ENCODE data around the gene PTPRG.
A peak's percentile ranks its signal among the peaks of the same experiment; 100 is the strongest.

DNA sequence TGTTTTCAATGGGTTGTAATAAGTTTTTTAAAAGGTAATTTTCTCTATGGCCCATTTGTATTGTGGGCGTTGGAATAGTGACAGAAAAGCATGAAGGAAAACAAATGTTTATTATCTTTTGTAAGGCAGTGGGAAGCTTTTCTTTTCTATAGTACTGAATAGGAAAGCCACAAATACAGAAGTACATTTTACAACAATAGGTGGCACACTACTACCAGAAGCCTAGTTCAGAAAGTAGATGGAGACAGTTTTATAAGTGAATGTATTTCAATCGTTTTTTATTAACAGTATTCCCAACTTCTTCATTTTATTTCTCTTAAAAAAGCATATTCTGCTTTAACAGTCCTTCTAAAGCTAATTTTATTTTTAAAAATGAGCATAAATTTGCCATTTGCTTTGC, 296.7 kb downstream of the PTPRG start:
- TF ChIP-seq, protein P1, sequence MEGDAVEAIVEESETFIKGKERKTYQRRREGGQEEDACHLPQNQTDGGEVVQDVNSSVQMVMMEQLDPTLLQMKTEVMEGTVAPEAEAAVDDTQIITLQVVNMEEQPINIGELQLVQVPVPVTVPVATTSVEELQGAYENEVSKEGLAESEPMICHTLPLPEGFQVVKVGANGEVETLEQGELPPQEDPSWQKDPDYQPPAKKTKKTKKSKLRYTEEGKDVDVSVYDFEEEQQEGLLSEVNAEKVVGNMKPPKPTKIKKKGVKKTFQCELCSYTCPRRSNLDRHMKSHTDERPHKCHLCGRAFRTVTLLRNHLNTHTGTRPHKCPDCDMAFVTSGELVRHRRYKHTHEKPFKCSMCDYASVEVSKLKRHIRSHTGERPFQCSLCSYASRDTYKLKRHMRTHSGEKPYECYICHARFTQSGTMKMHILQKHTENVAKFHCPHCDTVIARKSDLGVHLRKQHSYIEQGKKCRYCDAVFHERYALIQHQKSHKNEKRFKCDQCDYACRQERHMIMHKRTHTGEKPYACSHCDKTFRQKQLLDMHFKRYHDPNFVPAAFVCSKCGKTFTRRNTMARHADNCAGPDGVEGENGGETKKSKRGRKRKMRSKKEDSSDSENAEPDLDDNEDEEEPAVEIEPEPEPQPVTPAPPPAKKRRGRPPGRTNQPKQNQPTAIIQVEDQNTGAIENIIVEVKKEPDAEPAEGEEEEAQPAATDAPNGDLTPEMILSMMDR (IDR thresholded peaks at IDR 0.05; ENCODE audit: low read depth, low read length, poor library complexity, severe bottlenecking): peak; percentile 52
- no peak for TF ChIP-seq EZH2phosphoT487 (IDR thresholded peaks at IDR 0.05; ENCODE audit: borderline replicate concordance, low read length)

Measured in DOHH2 (cell line).